ENCODE measurements around the gene IGFN1. TPM values are rescaled to one million over a fixed set of nuclear protein-coding genes. Genes with fewer than 3 reads are reported as not detected.

Gene IGFN1
- total RNA-seq, 1 experiment from 2014 or later = 0.04 TPM

DNA sequence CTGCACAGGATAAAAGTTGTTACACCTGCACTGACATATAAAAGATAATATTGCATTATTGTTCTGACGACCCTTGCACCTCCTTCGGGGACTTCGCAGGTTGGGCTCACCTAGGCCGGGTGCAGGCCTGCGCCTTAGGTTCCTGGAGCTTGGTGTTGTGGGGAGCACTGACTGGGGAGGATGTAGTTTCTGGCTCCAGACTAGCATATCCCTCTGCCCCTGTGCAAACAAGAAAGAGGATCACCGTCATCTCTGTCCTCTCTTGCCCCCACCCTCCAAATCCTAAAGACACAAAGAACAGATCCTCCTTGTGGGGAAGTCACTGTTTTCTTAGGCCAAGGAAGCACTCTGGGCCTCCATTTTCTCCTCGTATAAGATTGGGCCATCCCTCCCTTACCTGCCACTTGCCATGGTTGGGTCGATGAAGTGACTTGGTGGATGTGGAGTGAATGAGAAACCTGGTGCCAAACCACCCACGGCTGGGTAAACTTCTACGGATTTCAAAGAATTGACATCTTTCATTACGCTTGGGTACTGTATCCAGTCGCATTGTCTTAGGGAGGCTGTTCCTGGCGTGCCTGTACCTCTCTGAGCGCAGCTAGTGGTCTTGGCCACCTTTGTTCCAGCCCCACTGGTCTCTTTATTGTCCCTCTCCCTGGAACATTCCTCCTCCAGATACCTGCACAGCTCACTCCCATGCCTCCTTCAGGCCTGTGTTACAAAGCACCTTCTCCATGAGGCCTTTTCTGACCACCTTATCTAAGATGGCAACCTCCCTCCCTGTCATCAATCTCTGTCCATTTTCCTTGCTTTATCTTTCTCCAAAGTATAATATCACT lies 58.3 kb downstream of the IGFN1 start:
- POLR2A ChIA-PET (ENCODE audit: unreplicated experiment) = no interaction called here
- no peaks in the 10 kb centered on the region for H3K9me2 ChIP-seq (replicated peaks; ENCODE audit: low read length)
- no peaks in the 10 kb centered on the region for H3K36me3 ChIP-seq (ENCODE audit: low read depth, low read length)
- no peaks in the 10 kb centered on the region for H3K79me2 ChIP-seq (ENCODE audit: low read length)
- no peak overlapping the region for H3K4me2 ChIP-seq (ENCODE audit: low read length)
- H3K4me1 ChIP-seq (ENCODE audit: insufficient read depth, low read length) = peaks cover 8% of the 10 kb centered on the region
- TF ChIP-seq EZH2phosphoT487 (IDR thresholded peaks at IDR 0.05; ENCODE audit: borderline replicate concordance, low read length) (no peak), EZH2 (IDR thresholded peaks at IDR 0.05; ENCODE audit: low read length, unreplicated experiment) (no peak)
- TF ChIP-seq, protein P1, sequence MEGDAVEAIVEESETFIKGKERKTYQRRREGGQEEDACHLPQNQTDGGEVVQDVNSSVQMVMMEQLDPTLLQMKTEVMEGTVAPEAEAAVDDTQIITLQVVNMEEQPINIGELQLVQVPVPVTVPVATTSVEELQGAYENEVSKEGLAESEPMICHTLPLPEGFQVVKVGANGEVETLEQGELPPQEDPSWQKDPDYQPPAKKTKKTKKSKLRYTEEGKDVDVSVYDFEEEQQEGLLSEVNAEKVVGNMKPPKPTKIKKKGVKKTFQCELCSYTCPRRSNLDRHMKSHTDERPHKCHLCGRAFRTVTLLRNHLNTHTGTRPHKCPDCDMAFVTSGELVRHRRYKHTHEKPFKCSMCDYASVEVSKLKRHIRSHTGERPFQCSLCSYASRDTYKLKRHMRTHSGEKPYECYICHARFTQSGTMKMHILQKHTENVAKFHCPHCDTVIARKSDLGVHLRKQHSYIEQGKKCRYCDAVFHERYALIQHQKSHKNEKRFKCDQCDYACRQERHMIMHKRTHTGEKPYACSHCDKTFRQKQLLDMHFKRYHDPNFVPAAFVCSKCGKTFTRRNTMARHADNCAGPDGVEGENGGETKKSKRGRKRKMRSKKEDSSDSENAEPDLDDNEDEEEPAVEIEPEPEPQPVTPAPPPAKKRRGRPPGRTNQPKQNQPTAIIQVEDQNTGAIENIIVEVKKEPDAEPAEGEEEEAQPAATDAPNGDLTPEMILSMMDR (conservative IDR thresholded peaks at IDR 0.05; ENCODE audit: low read depth, low read length) = no peak
- H2AFZ ChIP-seq (ENCODE audit: low read length) = no peak overlapping the region
- H3F3A ChIP-seq (ENCODE audit: low read length, unreplicated experiment) = no peaks in the 10 kb centered on the region
- DNase-seq (no peak), ATAC-seq (no peak)
- no peaks in the 10 kb centered on the region for H3K9me3 ChIP-seq (ENCODE audit: low read length)
- H3K27ac ChIP-seq (ENCODE audit: low read length) = no peak overlapping the region
- no peak overlapping the region for H3K9ac ChIP-seq (ENCODE audit: low read length)
- H3K27me3 ChIP-seq (ENCODE audit: low read length) = peaks cover 28% of the 10 kb centered on the region
- BruUV-seq (replicated peaks) = no TSS peak
- CTCF ChIA-PET = no interaction called here
- intact Hi-C loops (cut with micrococcal nuclease) = no loop called here
- no peak overlapping the region for H3K4me3 ChIP-seq (ENCODE audit: low read length)
- no peaks in the 10 kb centered on the region for H4K20me1 ChIP-seq (ENCODE audit: low read length)

DNA sequence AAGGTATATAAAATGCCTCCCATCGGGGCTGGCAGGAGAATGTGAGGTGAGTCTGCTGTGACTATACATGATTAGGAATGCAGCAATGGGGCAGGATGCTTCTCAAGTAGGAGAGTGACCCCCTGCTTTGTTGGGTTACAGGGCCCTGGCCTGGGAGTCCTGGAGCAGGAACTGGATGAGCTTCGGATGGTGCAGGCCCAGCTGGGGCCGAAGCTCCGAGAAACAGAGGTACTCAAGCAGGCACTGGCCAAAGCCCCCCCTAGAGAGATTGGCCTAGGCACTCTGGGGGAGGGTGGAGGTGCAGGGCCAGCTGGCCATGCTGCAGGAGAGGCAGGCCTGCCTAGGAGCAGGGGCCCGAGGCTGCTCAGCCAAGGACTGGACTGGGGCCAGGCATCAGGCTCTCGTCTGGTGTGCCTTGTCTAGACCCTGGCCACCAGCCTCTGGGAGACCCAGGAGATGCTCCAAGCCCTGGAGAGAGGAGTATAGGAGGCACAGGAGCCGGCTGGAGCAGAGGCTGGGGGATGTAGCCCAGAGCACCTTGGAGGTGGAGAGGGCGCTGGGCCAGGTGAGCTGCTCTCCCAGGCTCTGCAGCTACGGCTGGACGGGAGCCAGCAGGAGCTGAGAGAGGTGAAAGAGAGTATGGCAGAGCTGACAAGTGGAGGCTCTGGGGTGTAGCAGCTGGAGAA lies 59.8 kb downstream of the IGFN1 start:
- Histone ChIP-seq H3K4me1 (ENCODE audit: insufficient read depth, low read length) (peaks cover 1% of the 10 kb centered on the region), H3K36me3 (ENCODE audit: low read depth, low read length) (no peaks in the 10 kb centered on the region), H4K20me1 (ENCODE audit: low read length) (no peaks in the 10 kb centered on the region), H3K9ac (ENCODE audit: low read length) (no peak overlapping the region), H3K27ac (ENCODE audit: low read length) (no peak overlapping the region), H3K4me3 (ENCODE audit: low read length) (no peak overlapping the region), H3F3A (ENCODE audit: low read length, unreplicated experiment) (no peaks in the 10 kb centered on the region), H3K27me3 (ENCODE audit: low read length) (peaks cover 13% of the 10 kb centered on the region; the same call in 1 of the 2 replicates), H2AFZ (ENCODE audit: low read length) (no peak overlapping the region), H3K9me2 (replicated peaks; ENCODE audit: low read length) (no peaks in the 10 kb centered on the region), H3K4me2 (ENCODE audit: low read length) (no peak overlapping the region), H3K79me2 (ENCODE audit: low read length) (no peaks in the 10 kb centered on the region), H3K9me3 (ENCODE audit: low read length) (no peaks in the 10 kb centered on the region)
- intact Hi-C loops (cut with micrococcal nuclease) = no loop called here
- TF ChIP-seq EZH2phosphoT487 (IDR thresholded peaks at IDR 0.05; ENCODE audit: borderline replicate concordance, low read length) (no peak), EZH2 (IDR thresholded peaks at IDR 0.05; ENCODE audit: low read length, unreplicated experiment) (no peak)
- TF ChIP-seq, protein P1 (conservative IDR thresholded peaks at IDR 0.05; ENCODE audit: low read depth, low read length) = no peak
- ATAC-seq = no peak
- no peak for DNase-seq
- ChIA-PET CTCF (interaction anchor here (0.5 to 0.7 kb wide), 2 partner anchors 97 kb away, joined by 8 to 10 read pairs; no protein-coding TSS in a partner anchor), POLR2A (ENCODE audit: unreplicated experiment) (no interaction called here)
- BruUV-seq (replicated peaks) = no TSS peak
